Gastroesophageal sphincter (tissue), 4 donors: Measurements from ENCODE around the gene HDLBP. TPM values are rescaled to one million over a fixed set of nuclear protein-coding genes. Genes with fewer than 3 reads are reported as not detected.
"Not testable (repeated sequence)": the region's sequence is repeated elsewhere in the genome, so short reads cannot be mapped to it uniquely, and the experiment has no call there.

Experiments used
- ATAC-seq: fragments of 150-250 bp; one replicate; pipeline ENCODE4 v1.9.1; 2016; ENCODE audit warnings: mild to moderate bottlenecking, moderate library complexity
- H3K27ac ChIP-seq, 4 donors: fragments of 200-600 bp; sonication (generic) in 3 of 4; 1 replicate in 3 of 4; 2 replicates in 1 of 4; pipeline ENCODE4 v1.5.1; 2016 to 2019
- H3K27me3 ChIP-seq: fragments of 200-600 bp; sonication (generic); one replicate; pipeline ENCODE4 v1.5.1; 2019
- H3K36me3 ChIP-seq, 2 donors: fragments of 200-600 bp; sonication (generic); one replicate each; pipeline ENCODE4 v1.5.1; 2019; ENCODE audit warnings: control low read depth in 1 of 2
- H3K4me1 ChIP-seq, 3 donors: fragments of 200-600 bp; sonication (generic); 1 replicate in 2 of 3; 2 replicates in 1 of 3; pipeline ENCODE4 v1.5.1; 2016 to 2019; ENCODE audit warnings: control low read depth in 2 of 3
- H3K4me3 ChIP-seq, 2 donors: fragments of 200-600 bp; sonication (generic); one replicate each; pipeline ENCODE4 v1.5.1; 2019; ENCODE audit warnings: mild to moderate bottlenecking in 1 of 2, moderate library complexity in 1 of 2
- H3K9me3 ChIP-seq, 3 donors: fragments of 200-600 bp; sonication (generic); one replicate each; pipeline ENCODE4 v1.5.1; 2017 to 2019; ENCODE audit warnings: control low read depth in 2 of 3
- CTCF ChIP-seq, 4 experiments: fragments of 200-600 bp in 2 of 4; fragments of 450-650 bp in 2 of 4; sonication (generic) in 1 of 4; IDR thresholded peaks; one replicate each; pipeline ENCODE4 v1.5.1; 2017 to 2019; ENCODE audit warnings: antibody characterized with exemption in 4 of 4, mild to moderate bottlenecking in 2 of 4, moderate library complexity in 2 of 4
- EP300 ChIP-seq: sonication (generic); formaldehyde crosslinking; IDR thresholded peaks from one replicate; pipeline ENCODE4 v1.6.1; 2017; ENCODE audit warnings: antibody characterized with exemption, mild to moderate bottlenecking
- POLR2A ChIP-seq, 2 donors: fragments of 450-650 bp; IDR thresholded peaks; one replicate each; pipeline ENCODE4 v1.6.1; 2017; ENCODE audit warnings: antibody characterized with exemption in 2 of 2, mild to moderate bottlenecking in 2 of 2, moderate library complexity in 1 of 2
- POLR2AphosphoS5 ChIP-seq: sonication (generic); formaldehyde crosslinking; IDR thresholded peaks from one replicate; pipeline ENCODE4 v1.6.1; 2017; ENCODE audit warnings: antibody characterized with exemption
- WGBS, 2 donors: methylation state at CpG; one replicate each; pipeline ENCODE4 v1.1.5; 2018; ENCODE audit warnings: low coverage in 1 of 2; 5-methylcytosine and 5-hydroxymethylcytosine counted together
- total RNA-seq, 4 donors: library from RNA; depleted of rRNA; stranded (reverse); fragments of >200 nt; gene quantifications; one replicate each; pipeline ENCODE4 v1.1.0, GENCODE V29; 2016

HDLBP gene
- total RNA-seq, 4 donors from 2014 or later, result 279 to 367 (median 295) TPM

GRCh38 chr2:241321886-241322285, 6.4 kb upstream of the HDLBP start:
- TF ChIP-seq POLR2AphosphoS5 (no peak), CTCF (IDR thresholded peaks at IDR 0.05) (no peak), EP300 (no peak), POLR2A (IDR thresholded peaks at IDR 0.05) (no peak)
- Histone ChIP-seq H3K4me1 (peaks cover 3 to 84% (median 38%) of the 10 kb centered on the region in 3 donors), H3K27ac (peak overlapping the region in 1 of 4 donors; percentile 16), H3K36me3 (peaks cover 0 to 14% of the 10 kb centered on the region in 2 donors), H3K9me3 (no peaks in the 10 kb centered on the region), H3K4me3 (no peak overlapping the region), H3K27me3 (no peaks in the 10 kb centered on the region)
- ATAC-seq, result no peak
- WGBS, 2 donors, result 40 to 50% methylated on average over 1 of the region's 1 CpG

- ATAC-seq, result no peak
- Histone ChIP-seq H3K27me3 (no peaks in the 10 kb centered on the region), H3K36me3 (peaks cover 0 to 5% of the 10 kb centered on the region in 2 donors), H3K4me3 (no peak overlapping the region), H3K4me1 (peaks cover 3 to 90% (median 38%) of the 10 kb centered on the region in 3 donors), H3K27ac (no peak overlapping the region), H3K9me3 (no peaks in the 10 kb centered on the region)
- WGBS, 2 donors, result 13 to 25% methylated on average over 1 of the region's 1 CpG
- no peak for TF ChIP-seq CTCF (IDR thresholded peaks at IDR 0.05)
- TF ChIP-seq POLR2A (IDR thresholded peaks at IDR 0.05), result no peak
- no peak for TF ChIP-seq POLR2AphosphoS5
- no peak for TF ChIP-seq EP300
These were observed 5.6 kb upstream of the HDLBP start for GRCh38 chr2:241321033-241321432.

- H3K4me1 ChIP-seq, result peaks cover 3 to 89% (median 38%) of the 10 kb centered on the region in 3 donors
- no peak for ATAC-seq
- WGBS, 2 donors, result 82 to 91% methylated on average over 6 to 7 of the region's 8 CpGs
- no peak overlapping the region for H3K27ac ChIP-seq
- TF ChIP-seq EP300 (no peak), POLR2AphosphoS5 (no peak), CTCF (IDR thresholded peaks at IDR 0.05) (no peak), POLR2A (IDR thresholded peaks at IDR 0.05) (no peak)
- no peak overlapping the region for H3K4me3 ChIP-seq
- H3K36me3 ChIP-seq, result peaks cover 0 to 3% of the 10 kb centered on the region in 2 donors
- no peaks in the 10 kb centered on the region for H3K27me3 ChIP-seq
- H3K9me3 ChIP-seq, result no peaks in the 10 kb centered on the region
These were observed 4.9 kb upstream of the HDLBP start for GRCh38 chr2:241320394-241320793.

GRCh38 chr2:241318830-241319229, 3.4 kb upstream of the HDLBP start:
- ATAC-seq, H3K4me3 ChIP-seq, H3K27ac ChIP-seq, H3K9me3 ChIP-seq, H3K27me3 ChIP-seq, H3K36me3 ChIP-seq: not testable (repeated sequence)
- H3K4me1 ChIP-seq, result peaks cover 7 to 84% (median 36%) of the 10 kb centered on the region in 3 donors
- WGBS, 2 donors, result 77 to 86% methylated on average over 5 of the region's 6 CpGs

GRCh38 chr2:241317391-241317790, 1.9 kb upstream of the HDLBP start:
- Histone ChIP-seq H3K36me3 (no peaks in the 10 kb centered on the region), H3K9me3 (no peaks in the 10 kb centered on the region), H3K4me3 (peak overlapping the region in 1 of 2 donors; percentile 94), H3K27ac (peak overlapping the region in 3 of 4 donors; percentile 95 to 99 (median 99)), H3K27me3 (no peaks in the 10 kb centered on the region), H3K4me1 (peaks cover 7 to 82% (median 36%) of the 10 kb centered on the region in 3 donors)
- TF ChIP-seq CTCF (IDR thresholded peaks at IDR 0.05) (no peak), POLR2A (IDR thresholded peaks at IDR 0.05) (no peak), POLR2AphosphoS5 (no peak), EP300 (no peak)
- ATAC-seq, result no peak
- 27 to 28% methylated on average over 3 to 4 of the region's 4 CpGs for whole genome bisulfite sequencing, 2 donors
